Cardiac muscle cell (in vitro differentiated cells and primary cell): Measurements from ENCODE around the gene SLC30A10. TPM values are rescaled to one million over a fixed set of nuclear protein-coding genes. Genes with fewer than 3 reads are reported as not detected.

ENCODE experiments used
- DNase-seq, 2 donors: peaks; one replicate each; pipeline versions ENCODE4 v3.0.0 to v3.0.0-alpha.2; 2010 to 2017; ENCODE audit warnings: low read depth in 1 of 2, low spot score in 1 of 2
- H3K27ac ChIP-seq: fragments of 200-600 bp; sonication (generic); 2 replicates; pipeline ENCODE4 v1.5.1; 2016
- H3K27me3 ChIP-seq: fragments of 200-600 bp; sonication (generic); 2 replicates; pipeline ENCODE4 v1.6.0; 2016; ENCODE audit warnings: control low read depth
- H3K36me3 ChIP-seq: fragments of 200-600 bp; sonication (generic); 2 replicates; pipeline ENCODE4 v1.5.1; 2016; ENCODE audit warnings: control low read depth
- H3K4me1 ChIP-seq: fragments of 200-600 bp; sonication (generic); 2 replicates; pipeline ENCODE4 v1.8.1; 2017; ENCODE audit warnings: low read depth, mild to moderate bottlenecking, mixed run types
- H3K4me3 ChIP-seq: fragments of 200-600 bp; sonication (generic); 2 replicates; pipeline ENCODE4 v1.5.1; 2016; ENCODE audit warnings: mild to moderate bottlenecking
- H3K9me3 ChIP-seq: fragments of 200-600 bp; sonication (generic); 2 replicates; pipeline ENCODE4 v1.5.1; 2017; ENCODE audit warnings: low read depth, mild to moderate bottlenecking, control low read depth
- polyA plus RNA-seq: library from polyadenylated mRNA; unstranded; fragments of >200 nt; fragmentation: Nextera tagmentation; extraction: Ambion mirVana; gene quantifications from 2 replicates; pipeline ENCODE4 v1.2.1, GENCODE V29; 2016
- total RNA-seq: library from RNA; depleted of rRNA; stranded (reverse); fragments of >200 nt; gene quantifications from 2 replicates; pipeline ENCODE4 v1.2.3, GENCODE V29; 2016
- TF ChIP-seq, protein P1 (sequence below): IDR thresholded peaks from 2 replicates; pipeline ENCODE4 v1.5.1; 2012; ENCODE audit warnings: low read depth, mild to moderate bottlenecking, low read length

SLC30A10 gene
- total and polyA plus RNA-seq, 2 experiments from 2014 or later, result 0.21 to 1.5 TPM

DNA sequence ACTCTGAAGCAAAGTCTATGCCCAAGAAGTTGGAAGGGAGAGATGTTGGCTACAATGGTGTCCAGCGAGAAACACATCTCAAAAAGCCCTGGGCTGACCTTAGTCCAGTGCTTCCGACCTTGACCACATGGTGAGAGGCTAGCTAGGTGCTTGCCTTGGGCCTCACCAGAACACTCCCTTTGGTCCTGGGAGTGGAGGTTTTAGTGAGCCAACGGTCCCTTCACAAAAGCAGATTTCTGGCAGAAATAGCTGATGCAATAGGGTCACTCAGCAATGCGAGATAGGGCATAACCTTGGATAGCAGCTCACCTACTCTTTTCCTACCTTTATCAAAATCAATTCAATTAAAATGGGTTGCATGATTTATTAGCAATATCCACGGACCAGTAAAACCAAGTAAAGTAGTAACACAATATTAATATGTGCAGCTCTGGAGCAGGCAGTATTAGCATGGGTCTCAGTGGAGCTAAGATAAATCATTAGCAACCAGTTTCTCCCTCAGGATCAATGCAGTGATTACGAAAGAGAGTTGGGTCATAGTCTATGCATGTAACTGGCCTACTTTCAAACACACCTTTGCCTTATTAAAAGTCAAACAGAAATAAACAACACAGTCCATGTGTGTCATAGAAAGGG is 1.9 kb downstream of the SLC30A10 start:
- no peaks in the 10 kb centered on the region for H3K9me3 ChIP-seq
- no peaks in the 10 kb centered on the region for H3K36me3 ChIP-seq
- H3K4me3 ChIP-seq, result no peak overlapping the region
- no peak for DNase-seq
- no peak overlapping the region for H3K27ac ChIP-seq
- H3K27me3 ChIP-seq, result peaks cover 64% of the 10 kb centered on the region
- H3K4me1 ChIP-seq, result no peaks in the 10 kb centered on the region
- TF ChIP-seq, protein P1, sequence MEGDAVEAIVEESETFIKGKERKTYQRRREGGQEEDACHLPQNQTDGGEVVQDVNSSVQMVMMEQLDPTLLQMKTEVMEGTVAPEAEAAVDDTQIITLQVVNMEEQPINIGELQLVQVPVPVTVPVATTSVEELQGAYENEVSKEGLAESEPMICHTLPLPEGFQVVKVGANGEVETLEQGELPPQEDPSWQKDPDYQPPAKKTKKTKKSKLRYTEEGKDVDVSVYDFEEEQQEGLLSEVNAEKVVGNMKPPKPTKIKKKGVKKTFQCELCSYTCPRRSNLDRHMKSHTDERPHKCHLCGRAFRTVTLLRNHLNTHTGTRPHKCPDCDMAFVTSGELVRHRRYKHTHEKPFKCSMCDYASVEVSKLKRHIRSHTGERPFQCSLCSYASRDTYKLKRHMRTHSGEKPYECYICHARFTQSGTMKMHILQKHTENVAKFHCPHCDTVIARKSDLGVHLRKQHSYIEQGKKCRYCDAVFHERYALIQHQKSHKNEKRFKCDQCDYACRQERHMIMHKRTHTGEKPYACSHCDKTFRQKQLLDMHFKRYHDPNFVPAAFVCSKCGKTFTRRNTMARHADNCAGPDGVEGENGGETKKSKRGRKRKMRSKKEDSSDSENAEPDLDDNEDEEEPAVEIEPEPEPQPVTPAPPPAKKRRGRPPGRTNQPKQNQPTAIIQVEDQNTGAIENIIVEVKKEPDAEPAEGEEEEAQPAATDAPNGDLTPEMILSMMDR, result no peak

- H3K9me3 ChIP-seq, result no peaks in the 10 kb centered on the region
- DNase-seq, result no peak
- no peak overlapping the region for H3K4me3 ChIP-seq
- no peaks in the 10 kb centered on the region for H3K4me1 ChIP-seq
- no peak overlapping the region for H3K27ac ChIP-seq
- H3K27me3 ChIP-seq, result peaks cover 51% of the 10 kb centered on the region
- H3K36me3 ChIP-seq, result no peaks in the 10 kb centered on the region
- TF ChIP-seq, protein P1, result no peak
Measured at GRCh38 chr1:219924342-219924741, 4.0 kb downstream of the SLC30A10 start.

- Histone ChIP-seq H3K4me3 (no peak overlapping the region), H3K4me1 (no peaks in the 10 kb centered on the region), H3K27me3 (no peaks in the 10 kb centered on the region), H3K36me3 (no peaks in the 10 kb centered on the region), H3K9me3 (no peaks in the 10 kb centered on the region), H3K27ac (no peak overlapping the region)
- TF ChIP-seq, protein P1, result no peak
- no peak for DNase-seq
Measured at GRCh38 chr1:219917851-219918466, 10.4 kb downstream of the SLC30A10 start.

DNA sequence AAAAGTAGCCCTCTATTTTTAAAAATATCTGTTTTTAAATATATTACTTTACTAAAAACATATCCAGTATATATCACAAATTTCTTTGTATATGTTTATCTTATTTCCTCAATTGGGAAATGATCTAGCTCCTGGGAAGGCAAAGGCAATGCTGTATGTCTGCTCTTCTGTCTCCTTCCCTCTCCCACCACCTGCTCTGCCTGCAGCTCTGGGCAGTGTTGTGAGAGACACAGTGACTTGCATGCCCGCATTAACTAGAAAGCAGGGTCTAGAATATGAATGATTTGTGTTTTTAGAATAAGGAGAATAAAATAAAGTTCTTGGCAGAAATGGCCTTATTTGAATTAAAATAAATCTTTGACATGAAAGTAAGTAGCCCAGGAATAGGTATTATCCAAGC is 11.1 kb downstream of the SLC30A10 start:
- H3K4me1 ChIP-seq, result no peaks in the 10 kb centered on the region
- DNase-seq, result no peak
- H3K4me3 ChIP-seq, result no peak overlapping the region
- no peaks in the 10 kb centered on the region for H3K27me3 ChIP-seq
- H3K9me3 ChIP-seq, result no peaks in the 10 kb centered on the region
- TF ChIP-seq, protein P1, result no peak
- H3K36me3 ChIP-seq, result no peaks in the 10 kb centered on the region
- H3K27ac ChIP-seq, result no peak overlapping the region

DNA sequence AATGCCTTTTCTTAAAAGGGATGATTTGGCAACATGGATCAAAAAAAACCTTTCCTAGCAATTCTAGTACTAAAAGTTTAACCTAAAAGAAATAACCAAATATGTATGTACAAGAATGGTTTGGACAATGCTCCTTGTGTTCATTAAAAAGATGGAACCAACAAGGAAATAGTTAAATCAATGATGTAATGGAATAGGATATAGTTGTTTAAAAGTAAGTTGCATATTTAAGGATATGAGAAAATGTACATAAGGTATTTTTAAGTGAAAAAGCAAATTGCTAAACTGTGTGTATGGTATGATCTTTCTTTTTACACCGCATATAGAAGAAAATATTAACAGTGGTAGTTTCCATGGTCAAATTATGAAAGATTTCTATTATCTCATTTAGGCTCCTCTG is 12.1 kb downstream of the SLC30A10 start:
- Histone ChIP-seq H3K27ac (no peak overlapping the region), H3K36me3 (no peaks in the 10 kb centered on the region), H3K4me3 (no peak overlapping the region), H3K27me3 (no peaks in the 10 kb centered on the region), H3K4me1 (no peaks in the 10 kb centered on the region), H3K9me3 (no peaks in the 10 kb centered on the region)
- DNase-seq, result no peak
- TF ChIP-seq, protein P1, result no peak
